ENCODE results near the gene CKS1B. TPM values are rescaled to one million over a fixed set of nuclear protein-coding genes. Genes with fewer than 3 reads are reported as not detected.

The CKS1B gene
- polyA plus RNA-seq, 1 donor from 2014 or later: 29.0 TPM

- H3K9ac ChIP-seq (ENCODE audit: low read length): peak overlapping the region; percentile 66
- H3K36me3 ChIP-seq (ENCODE audit: insufficient read depth, low read length): no peaks in the 10 kb centered on the region
- peaks cover 9% of the 10 kb centered on the region for H3K27me3 ChIP-seq (ENCODE audit: insufficient read depth, low read depth, low read length)
- no peaks in the 10 kb centered on the region for H3K79me2 ChIP-seq (replicated peaks; ENCODE audit: insufficient read depth, low read length)
- no peaks in the 10 kb centered on the region for H3K9me2 ChIP-seq (ENCODE audit: insufficient read depth, low read length)
- H3K27ac ChIP-seq (ENCODE audit: low read length): peak overlapping the region; percentile 47
- peak overlapping the region; percentile 94 for H3K4me2 ChIP-seq (ENCODE audit: low read length)
- H3K9me3 ChIP-seq (ENCODE audit: low read length): no peaks in the 10 kb centered on the region
- no peaks in the 10 kb centered on the region for H4K20me1 ChIP-seq (ENCODE audit: insufficient read depth)
- peak overlapping the region; percentile 79 for H3K4me3 ChIP-seq (ENCODE audit: low read length)
- no peak for TF ChIP-seq POLR2AphosphoS5 (IDR thresholded peaks at IDR 0.05)
- no peak for TF ChIP-seq CTCF (IDR thresholded peaks at IDR 0.05; ENCODE audit: poor library complexity, severe bottlenecking)
- TF ChIP-seq RAD21 (conservative IDR thresholded peaks at IDR 0.05): no peak
- TF ChIP-seq TAF1 (IDR thresholded peaks at IDR 0.05; ENCODE audit: low read depth): no peak
- no peak for TF ChIP-seq SMC3 (conservative IDR thresholded peaks at IDR 0.05; ENCODE audit: poor library complexity)
- no peak for TF ChIP-seq REST (IDR thresholded peaks at IDR 0.05; ENCODE audit: borderline replicate concordance)
- no peak for TF ChIP-seq MXI1 (conservative IDR thresholded peaks at IDR 0.05; ENCODE audit: poor library complexity, severe bottlenecking)
- TF ChIP-seq EZH2 (IDR thresholded peaks at IDR 0.05; ENCODE audit: borderline replicate concordance, insufficient read depth, low read length, poor library complexity, severe bottlenecking): no peak
- TF ChIP-seq EP300 (conservative IDR thresholded peaks at IDR 0.05; ENCODE audit: poor library complexity, severe bottlenecking): no peak
- H2AFZ ChIP-seq (ENCODE audit: low read depth, low read length): peak overlapping the region; percentile 45
- peaks cover 3% of the 10 kb centered on the region for H3F3A ChIP-seq (ENCODE audit: insufficient read depth, low read length, poor library complexity, severe bottlenecking)
Measured at GRCh38 chr1:155001425-155001674, 26.9 kb downstream of the CKS1B start.

GRCh38 chr1:155001675-155002463, 27.4 kb downstream of the CKS1B start:
- H2AFZ ChIP-seq (ENCODE audit: low read depth, low read length): peak overlapping the region; percentile 45
- H4K20me1 ChIP-seq (ENCODE audit: insufficient read depth): no peaks in the 10 kb centered on the region
- H3K79me2 ChIP-seq (replicated peaks; ENCODE audit: insufficient read depth, low read length): no peaks in the 10 kb centered on the region
- TF ChIP-seq POLR2AphosphoS5 (IDR thresholded peaks at IDR 0.05) (peak; percentile 34), CTCF (IDR thresholded peaks at IDR 0.05; ENCODE audit: poor library complexity, severe bottlenecking) (peak; percentile 43), EZH2 (IDR thresholded peaks at IDR 0.05; ENCODE audit: borderline replicate concordance, insufficient read depth, low read length, poor library complexity, severe bottlenecking) (no peak)
- H3K27me3 ChIP-seq (ENCODE audit: insufficient read depth, low read depth, low read length): peaks cover 9% of the 10 kb centered on the region
- H3K9me2 ChIP-seq (ENCODE audit: insufficient read depth, low read length): no peaks in the 10 kb centered on the region
- H3K4me3 ChIP-seq (ENCODE audit: low read length): peak overlapping the region; percentile 79
- H3K9ac ChIP-seq (ENCODE audit: low read length): peak overlapping the region; percentile 66
- H3F3A ChIP-seq (ENCODE audit: insufficient read depth, low read length, poor library complexity, severe bottlenecking): peaks cover 3% of the 10 kb centered on the region
- H3K4me2 ChIP-seq (ENCODE audit: low read length): peak overlapping the region; percentile 94
- H3K36me3 ChIP-seq (ENCODE audit: insufficient read depth, low read length): no peaks in the 10 kb centered on the region
- no peaks in the 10 kb centered on the region for H3K9me3 ChIP-seq (ENCODE audit: low read length)
- H3K27ac ChIP-seq (ENCODE audit: low read length): peak overlapping the region; percentile 47
